Stimulated activated CD4-positive, alpha-beta T cell treated with anti-CD3 and anti-CD28 coated beads, TNF-alpha, amount 100 ng/mL, for 4 hours (primary cell): ENCODE data around the gene TEX50.
"Not testable (repeated sequence)": the region's sequence is repeated elsewhere in the genome, so short reads cannot be mapped to it uniquely, and the experiment has no call there.

ENCODE experiments used
- DNase-seq, 3 experiments: peaks; one replicate each; pipeline ENCODE4 v3.0.0-alpha.2; 2020; ENCODE audit warnings: low read depth in 3 of 3

TEX50 gene

DNA sequence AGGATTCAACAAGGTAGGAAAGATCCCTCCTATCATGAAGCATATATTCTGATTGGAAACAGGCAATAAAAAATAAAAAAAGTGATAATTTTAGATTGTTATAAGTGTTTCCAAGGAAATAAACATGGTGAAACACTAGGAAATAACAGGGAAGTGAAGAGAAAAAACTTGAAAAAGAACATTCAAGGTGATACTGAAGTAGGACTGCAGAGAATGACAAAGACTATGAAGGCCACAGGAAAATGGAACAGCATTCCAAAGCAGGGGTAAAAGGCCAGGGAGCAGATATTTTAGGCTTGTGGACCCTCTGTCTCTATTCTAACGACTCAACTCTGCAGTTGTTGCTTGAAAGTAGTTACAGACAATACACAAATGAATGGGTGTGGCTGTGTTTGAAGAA, 26.6 kb downstream of the TEX50 start:
- DNase-seq: no peak

DNA sequence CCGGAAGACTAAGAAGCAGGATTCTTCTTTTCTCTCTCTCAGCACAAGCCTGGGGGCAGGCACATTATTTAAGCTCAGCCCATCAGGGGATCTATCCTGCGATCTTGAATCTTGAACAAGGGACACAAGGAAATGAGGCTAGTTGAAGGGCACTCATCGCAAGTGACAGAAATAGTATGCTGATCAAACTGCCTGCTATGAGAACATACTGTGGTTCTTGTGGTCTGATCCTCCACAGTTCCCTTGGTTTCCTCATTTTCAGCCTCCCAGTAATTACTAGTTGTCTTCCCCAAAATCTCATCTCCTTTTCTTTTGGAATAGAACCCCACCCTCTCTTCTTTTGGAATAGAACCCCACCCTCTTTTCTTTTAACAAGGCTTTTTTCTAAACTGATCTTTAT, 28.0 kb downstream of the TEX50 start:
- no peak for DNase-seq

DNA sequence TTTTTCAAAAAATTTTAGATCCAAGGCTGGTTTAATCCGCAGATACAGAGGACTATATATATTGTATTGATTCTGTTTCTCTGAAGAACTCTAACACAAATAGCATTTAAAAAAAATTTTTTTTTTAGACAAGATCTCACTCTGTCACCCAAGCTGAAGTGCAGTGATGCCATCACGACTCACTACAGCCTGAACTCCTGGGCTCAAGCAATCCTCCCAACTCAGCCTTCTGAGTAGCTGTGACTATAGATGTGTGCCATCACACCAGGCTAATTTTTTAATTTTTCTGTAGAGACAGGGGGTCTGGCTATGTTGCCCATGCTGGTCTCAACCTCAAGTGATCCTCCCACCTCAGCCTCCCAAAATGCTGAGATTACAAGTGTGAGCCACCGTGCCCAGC, 31.5 kb downstream of the TEX50 start:
- no peak for DNase-seq

DNA sequence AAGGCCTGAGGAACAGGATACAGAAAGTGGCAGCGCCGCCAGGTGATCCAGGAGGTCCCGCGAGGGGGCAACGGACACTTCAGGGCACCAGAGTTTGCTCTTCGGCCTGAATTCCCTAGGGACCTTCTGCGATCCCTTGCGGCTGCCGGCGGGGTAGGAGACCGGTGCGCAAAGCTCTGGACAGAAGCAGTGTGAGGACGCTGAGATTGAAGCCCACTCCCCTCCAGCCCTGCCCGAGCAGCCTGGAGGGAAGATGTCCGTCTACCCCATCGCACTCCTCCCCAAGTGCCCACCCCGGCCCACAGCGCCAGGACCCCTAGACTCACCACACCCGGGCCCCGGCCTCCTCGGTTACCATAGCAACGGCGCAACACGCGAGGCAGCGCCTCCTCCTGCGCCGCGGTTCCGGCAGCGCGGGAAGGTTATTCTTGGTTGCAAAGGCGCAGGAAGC, 34.4 kb downstream of the TEX50 start, which contains the start of gene ANKRD45:
TSS of gene ANKRD45 (minus strand) at position 361 of the 451 bp plus-strand sequence. CDS start 10,433 bp downstream, outside the sequence.
- DNase-seq: no peak

DNA sequence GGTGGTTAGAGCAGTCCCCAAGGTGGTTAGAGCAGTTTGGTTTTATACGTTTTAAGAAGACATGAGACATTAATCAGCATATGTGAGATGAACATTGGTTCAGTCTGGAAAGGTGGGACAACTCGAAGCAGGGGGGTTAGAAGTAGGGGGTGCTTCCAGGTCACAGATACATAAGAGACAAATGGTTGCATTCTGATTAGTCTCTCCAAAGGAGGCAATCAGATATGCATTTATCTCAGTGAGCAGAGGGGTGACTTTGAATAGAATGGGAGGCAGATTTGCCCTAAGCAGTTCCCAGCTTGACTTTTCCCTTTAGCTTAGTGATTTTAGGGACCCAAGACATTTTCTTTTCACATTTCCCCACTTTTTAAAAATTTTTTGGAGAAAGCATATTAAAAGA, 39.4 kb downstream of the TEX50 start:
- DNase-seq: not testable (repeated sequence)

DNA sequence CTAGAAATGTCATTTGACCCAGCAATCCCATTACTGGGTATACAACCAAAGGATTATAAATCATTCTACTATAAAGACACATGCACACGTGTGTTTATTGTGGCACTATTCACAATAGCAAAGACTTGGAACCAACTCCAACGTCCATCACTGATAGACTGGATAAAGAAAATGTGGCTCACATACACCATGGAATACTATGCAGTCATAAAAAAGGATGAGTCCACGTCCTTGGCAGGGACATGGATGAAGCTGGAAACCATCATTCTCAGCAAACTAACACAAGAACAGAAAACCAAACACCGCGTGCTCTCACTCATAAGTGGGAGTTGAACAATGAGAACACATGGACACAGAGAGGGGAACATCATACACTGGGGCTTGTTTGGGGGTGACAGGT, 45.0 kb downstream of the TEX50 start:
- DNase-seq: not testable (repeated sequence)

DNA sequence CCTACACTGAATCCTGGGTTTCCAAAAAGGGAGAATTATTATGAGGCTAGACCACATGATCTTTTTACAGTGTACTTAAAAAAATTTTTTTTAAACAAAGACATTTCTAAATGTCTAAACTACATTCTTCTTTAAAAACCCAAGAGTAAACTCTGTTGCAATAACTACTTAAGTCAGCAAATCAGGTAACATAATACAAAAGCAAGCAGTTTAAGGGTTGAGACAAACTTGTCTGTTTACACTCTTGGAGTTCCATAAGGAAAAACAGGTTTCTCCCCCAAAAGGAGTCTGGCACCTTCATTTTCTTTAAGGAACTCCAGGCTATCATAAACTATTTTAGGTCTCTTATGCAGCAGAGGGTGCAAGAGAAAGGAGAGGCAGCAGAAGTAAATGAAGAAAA, 47.0 kb downstream of the TEX50 start:
- no peak for DNase-seq

DNA sequence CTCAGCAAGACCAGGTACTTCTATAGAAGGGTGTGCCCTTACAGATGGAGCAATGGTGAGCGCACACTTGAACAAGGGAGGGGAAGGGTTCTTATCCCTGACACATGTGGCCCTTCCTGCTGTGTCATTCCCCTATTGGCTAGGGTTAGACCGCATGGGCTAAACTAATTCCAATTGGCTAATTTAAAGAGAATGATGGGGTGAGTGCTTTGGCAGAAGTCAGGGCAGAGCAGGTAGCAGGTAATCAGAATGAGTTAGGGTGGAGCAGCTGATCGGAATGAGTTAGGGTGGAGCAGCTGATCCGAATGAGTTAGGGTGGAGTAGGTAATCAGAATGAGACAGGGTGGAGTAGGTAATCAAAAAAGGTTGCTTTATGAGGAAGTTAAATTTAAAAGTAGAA, 48.7 kb downstream of the TEX50 start:
- DNase-seq: not testable (repeated sequence)

DNA sequence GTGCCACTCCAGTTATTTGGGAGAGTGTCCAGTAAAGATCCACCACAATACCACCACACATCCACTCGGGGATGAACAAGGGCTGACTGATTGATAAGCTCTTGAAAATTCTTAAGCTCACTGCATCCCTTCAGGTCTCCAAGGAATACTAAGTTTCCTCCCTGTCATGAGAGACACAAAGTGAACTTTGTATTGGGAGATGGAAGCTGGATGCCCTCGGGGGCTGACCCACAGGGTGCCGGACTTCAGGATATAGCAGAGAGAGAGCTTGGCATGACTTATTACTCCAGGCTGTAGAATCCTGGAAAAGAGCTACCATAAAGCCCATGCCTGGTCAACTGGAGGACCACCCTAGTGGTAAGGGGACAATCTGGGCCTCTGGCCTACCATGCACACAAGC, 50.0 kb downstream of the TEX50 start:
- not testable (repeated sequence) for DNase-seq
